Fibroblast of skin of left quadriceps (primary cell): ENCODE results near the gene NDUFA8.

Experiments
- DNase-seq, 2 experiments: peaks; one replicate each; pipeline ENCODE4 v3.0.0-alpha.2; 2013; ENCODE audit warnings: low read depth in 2 of 2

Gene NDUFA8

DNA sequence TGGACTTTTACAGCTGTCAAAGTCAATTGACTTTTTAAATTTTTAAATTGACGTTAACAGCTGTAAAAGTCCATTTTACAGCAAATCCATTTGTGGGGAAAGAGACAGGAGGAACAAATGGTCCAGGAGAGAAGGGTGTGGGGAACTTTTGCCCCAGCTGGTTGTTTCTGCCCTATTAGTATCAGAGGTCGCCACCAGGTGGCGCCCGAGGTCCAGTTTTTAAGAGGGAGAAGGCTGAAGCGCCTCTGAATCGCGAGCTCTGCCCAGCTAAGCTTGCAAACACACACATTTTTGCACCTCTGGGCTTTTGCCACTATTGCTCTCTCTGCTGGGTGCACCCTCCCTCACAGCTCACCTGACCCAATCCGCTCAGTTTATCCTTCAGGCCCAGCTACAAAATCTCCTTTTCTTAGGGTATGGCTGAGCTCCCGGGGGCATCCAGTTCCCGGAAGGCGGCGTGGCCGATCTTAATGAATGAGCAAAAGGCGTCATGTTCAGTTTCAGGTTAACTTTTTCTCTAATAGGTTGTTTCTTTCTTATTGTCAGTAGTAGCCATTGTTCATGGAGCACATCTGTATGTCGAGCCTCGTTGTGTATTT lies 60.2 kb downstream of the NDUFA8 start:
- DNase-seq = peak; percentile 39 to 44

DNA sequence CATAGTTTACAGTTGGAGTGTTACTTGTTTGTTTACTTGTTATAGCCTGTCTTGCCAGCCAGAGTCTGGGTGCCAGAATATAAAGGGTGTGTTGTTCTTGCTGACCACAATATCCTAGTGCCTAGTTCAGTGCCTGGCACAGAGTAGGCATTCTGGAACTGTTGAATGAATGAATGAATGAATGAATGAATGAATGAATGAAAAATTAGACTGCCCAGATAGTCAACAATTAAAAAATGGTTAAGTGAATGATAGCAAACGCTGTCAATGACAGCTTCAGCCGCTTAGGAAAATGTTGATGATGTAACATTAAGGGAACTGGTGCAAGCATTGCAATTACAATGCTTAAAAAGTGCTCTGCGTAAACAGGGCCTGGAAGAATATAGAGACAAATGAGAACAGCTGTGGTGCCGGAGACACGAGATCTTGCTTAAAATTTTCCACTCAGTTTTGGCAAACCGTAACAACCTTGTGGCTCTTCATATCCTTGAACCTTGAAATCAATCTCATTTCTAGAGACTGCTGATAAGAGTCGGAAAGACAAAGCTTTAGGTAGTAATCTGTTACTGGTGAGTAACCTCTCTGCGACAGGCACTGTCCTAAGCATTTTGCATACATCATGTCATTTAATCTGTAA lies 61.8 kb downstream of the NDUFA8 start:
- DNase-seq = no peak

DNA sequence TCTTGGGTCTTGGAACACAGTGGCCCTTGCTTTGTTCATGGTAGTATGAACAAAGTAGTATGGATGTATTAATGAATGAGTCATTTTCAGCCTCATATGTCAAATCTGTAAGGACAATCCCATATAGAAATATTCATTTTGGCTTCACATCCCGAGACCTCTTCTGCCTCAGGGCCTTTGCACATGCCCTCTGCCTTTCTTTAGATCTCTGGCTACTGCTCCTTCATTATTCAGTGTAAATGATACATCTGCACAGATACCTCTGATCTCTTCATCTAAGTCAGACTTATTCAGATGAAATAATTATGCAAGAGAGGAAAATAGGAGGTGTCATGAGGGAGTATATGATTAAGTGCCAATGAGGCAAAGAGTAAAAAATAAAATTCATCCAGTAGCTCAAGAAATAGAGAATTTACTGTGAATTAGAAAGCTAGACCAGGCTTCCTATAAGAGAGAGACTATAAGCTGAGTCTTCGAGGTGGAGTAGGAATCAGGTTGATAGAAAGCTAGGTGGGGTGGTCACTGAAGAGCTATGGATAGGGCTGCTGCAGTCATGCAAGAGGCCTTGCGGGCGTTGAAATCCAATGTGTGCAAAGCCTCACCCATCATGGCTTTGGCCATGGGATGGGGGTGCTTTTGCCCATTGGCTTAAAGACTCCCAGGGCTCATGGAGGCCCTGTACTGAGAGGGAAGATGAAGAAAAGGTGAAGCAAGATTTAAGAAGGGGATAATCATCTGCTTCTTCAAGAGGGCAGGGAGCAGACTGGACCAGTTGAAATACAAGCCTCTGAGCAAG lies 62.8 kb downstream of the NDUFA8 start:
- DNase-seq = no peak

DNA sequence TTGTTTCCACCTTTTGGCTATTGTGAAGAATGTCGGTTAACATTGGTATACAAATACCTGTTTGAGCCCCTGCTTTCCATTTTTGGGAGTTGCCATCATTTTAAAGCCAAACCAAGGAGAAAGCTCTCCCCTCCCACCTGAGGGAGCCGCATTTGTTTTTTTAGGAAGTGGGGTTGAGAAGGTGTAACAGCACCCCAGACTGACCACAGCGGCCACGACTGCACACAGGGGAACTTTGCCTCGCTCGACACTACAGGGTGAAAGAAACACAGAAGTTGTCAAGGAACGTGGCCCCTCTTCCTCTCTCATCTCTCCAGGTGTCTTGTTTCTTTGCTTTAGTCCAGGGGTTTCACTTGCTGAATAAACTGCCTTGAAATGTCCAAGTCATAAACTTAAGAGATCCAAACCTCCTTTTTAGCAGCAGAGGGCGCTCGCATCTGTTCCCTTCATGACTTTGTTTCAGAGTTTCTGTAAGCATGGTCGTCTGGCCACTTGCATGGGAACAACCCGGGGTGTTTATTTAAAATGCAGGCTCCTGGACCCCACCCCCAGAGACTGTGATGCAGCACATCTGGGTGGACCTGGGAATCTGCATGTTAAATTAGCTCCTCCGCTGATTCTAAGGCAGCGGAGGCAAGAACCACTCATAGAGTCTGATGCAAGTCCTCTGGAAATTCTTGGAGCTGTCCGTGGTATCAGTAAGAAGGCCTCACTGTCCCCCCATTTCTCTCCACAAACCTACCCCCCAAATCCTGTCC lies 64.4 kb downstream of the NDUFA8 start:
- DNase-seq = peak; percentile 15 to 17
